GM12878 (cell line): ENCODE data around the gene SPNS1. TPM values are rescaled to one million over a fixed set of nuclear protein-coding genes. Genes with fewer than 3 reads are reported as not detected.

Experiments used
- ASH2L ChIP-seq: fragments of 300-600, 200-600 bp; sonication (generic); IDR thresholded peaks from 2 replicates; pipeline ENCODE4 v1.6.1; 2017; ENCODE audit warnings: low read depth, mild to moderate bottlenecking, borderline replicate concordance
- CBX3 ChIP-seq: fragments of 200-600 bp; sonication (generic); IDR thresholded peaks from 2 replicates; pipeline ENCODE4 v1.6.1; 2016; ENCODE audit warnings: low read depth, borderline replicate concordance
- DPF2 ChIP-seq: fragments of 450-650 bp; IDR thresholded peaks from 2 replicates; pipeline ENCODE4 v1.6.1; 2017; ENCODE audit warnings: mild to moderate bottlenecking
- E2F8 ChIP-seq: fragments of 450-650 bp; IDR thresholded peaks from 2 replicates; pipeline ENCODE4 v1.6.1; 2018; ENCODE audit warnings: mild to moderate bottlenecking, low read depth, moderate library complexity; ENCODE audit not compliant: partially characterized antibody
- HDGF ChIP-seq: fragments of 450-650 bp; IDR thresholded peaks from 2 replicates; pipeline ENCODE4 v1.6.1; 2016; ENCODE audit warnings: antibody characterized with exemption
- MTA3 ChIP-seq: IDR thresholded peaks from 2 replicates; pipeline ENCODE4 v1.6.1; 2012; ENCODE audit warnings: low read length, inconsistent platforms, borderline replicate concordance
- MYC ChIP-seq: IDR thresholded peaks from 2 replicates; pipeline ENCODE4 v1.6.1; 2011; ENCODE audit warnings: mild to moderate bottlenecking, low read length, moderate library complexity, inconsistent platforms; ENCODE audit not compliant: insufficient read depth, insufficient replicate concordance, insufficient read length, severe bottlenecking
- NR2F1 ChIP-seq: fragments of 450-650 bp; conservative IDR thresholded peaks from 2 replicates; pipeline ENCODE4 v1.6.1; 2017; ENCODE audit warnings: mild to moderate bottlenecking
- PBX3 ChIP-seq: IDR thresholded peaks from 2 replicates; pipeline ENCODE4 v1.6.1; 2011; ENCODE audit warnings: mild to moderate bottlenecking, low read depth, low read length, moderate library complexity; ENCODE audit not compliant: insufficient replicate concordance
- SMAD5 ChIP-seq: IDR thresholded peaks from 2 replicates; pipeline ENCODE4 v1.6.1; 2016; ENCODE audit warnings: antibody characterized with exemption, low read depth
- SRF ChIP-seq, 2 experiments: IDR thresholded peaks; 2 replicates each; pipeline ENCODE4 v1.6.1; 2011; ENCODE audit warnings: low read depth in 2 of 2, low read length in 2 of 2, mild to moderate bottlenecking in 1 of 2, moderate library complexity in 1 of 2
- STAT1 ChIP-seq: fragments of 450-650 bp; conservative IDR thresholded peaks from 2 replicates; pipeline ENCODE4 v1.6.1; 2014; ENCODE audit warnings: antibody characterized with exemption, mild to moderate bottlenecking
- TBL1XR1 ChIP-seq: IDR thresholded peaks from 2 replicates; pipeline ENCODE4 v1.6.1; 2012; ENCODE audit warnings: low read depth, low read length, improper control_type of control experiment
- TCF3 ChIP-seq: IDR thresholded peaks from 2 replicates; pipeline ENCODE4 v1.6.1; 2012; ENCODE audit warnings: low read depth, mild to moderate bottlenecking, low read length, borderline replicate concordance; ENCODE audit not compliant: insufficient read depth
- YBX1 ChIP-seq: fragments of 450-650 bp; IDR thresholded peaks from 2 replicates; pipeline ENCODE4 v1.6.1; 2016; ENCODE audit warnings: antibody characterized with exemption
- ZBTB4 ChIP-seq: fragments of 450-650 bp; formaldehyde crosslinking; IDR thresholded peaks from 2 replicates; pipeline ENCODE4 v1.4.0; 2022; ENCODE audit warnings: mild to moderate bottlenecking, moderate library complexity
- ZNF207 ChIP-seq: fragments of 450-650 bp; IDR thresholded peaks from 2 replicates; pipeline ENCODE4 v1.6.1; 2014; ENCODE audit warnings: antibody characterized with exemption, mild to moderate bottlenecking, borderline replicate concordance
- ZNF217 ChIP-seq: fragments of 450-650 bp; IDR thresholded peaks from 2 replicates; pipeline ENCODE4 v1.6.1; 2017; ENCODE audit warnings: antibody characterized with exemption, mild to moderate bottlenecking
- ZNF274 ChIP-seq: IDR thresholded peaks from one replicate; pipeline ENCODE4 v1.8.0; 2011; ENCODE audit not compliant: insufficient read length, insufficient read depth
- polyA plus RNA-seq, 11 experiments: library from polyadenylated mRNA; depleted of rRNA in 4 of 11; unstranded in 6 of 11; stranded (reverse) in 5 of 11; fragments of >200 nt; fragmentation: Nextera tagmentation in 4 of 11; fragmentation: Illumina TruSeq in 1 of 11; extraction: Ambion mirVana in 4 of 11; extraction: Trizol in 1 of 11; gene quantifications; 1 replicate in 1 of 11; 2 replicates in 10 of 11; pipeline versions ENCODE4 v1.2.1 to v1.2.3, GENCODE V29; 2011 to 2016; ENCODE audit warnings: inconsistent platforms in 2 of 11, missing spikeins in 2 of 11, low read depth in 1 of 11
- total RNA-seq, 4 experiments: library from RNA; depleted of rRNA in 3 of 4; stranded (reverse); fragments of >200 nt in 3 of 4; fragmentation: Illumina TruSeq in 1 of 4; extraction: Trizol in 1 of 4; gene quantifications; 2 replicates each; pipeline versions ENCODE4 v1.2.1 to v1.2.3, GENCODE V29; 2013 to 2021

SPNS1 gene
- total and polyA plus RNA-seq, 10 of the 15 experiments (the other 5 are each of a cell fraction or from before 2014, with no cell fraction given) = 0.16 to 37.6 (median 12.0) TPM

- TF ChIP-seq E2F8 (no peak), TCF3 (no peak), CBX3 (no peak), SMAD5 (peak; percentile 37; the same call in 1 of the 2 replicates), DPF2 (peak; percentile 90), NR2F1 (peak; percentile 91), PBX3 (no peak), ZNF217 (0 out of 2 replicates have a peak, but pooled peaks have one; percentile 27), ASH2L (no peak), STAT1 (no peak), TBL1XR1 (no peak), ZNF207 (peak; percentile 62; the same call in 1 of the 2 replicates), MYC (no peak), HDGF (peak; percentile 94), MTA3 (no peak), ZNF274 (no peak), ZBTB4 (CRISPR knock-in tag) (no peak), SRF (IDR thresholded peaks at IDR 0.05; ENCODE audit: low read depth in 2 of 2, low read length in 2 of 2) (peak; percentile 29 to 52; a peak in 1 of 4 replicates), YBX1 (no peak)
Observed at GRCh38 chr16:28925386-28926228, 49.0 kb upstream of the SPNS1 start (continued).
